UCSD-AML1 (cell line): ENCODE results near the gene GSTM5.
"Not testable (repeated sequence)": the region's sequence is repeated elsewhere in the genome, so short reads cannot be mapped to it uniquely, and the experiment has no call there.

Experiments
- DNase-seq: peaks from one replicate; lab custom pipeline; 2025; ENCODE audit not compliant: unreplicated experiment; lab: John Stamatoyannopoulos, UW

The GSTM5 gene

DNA sequence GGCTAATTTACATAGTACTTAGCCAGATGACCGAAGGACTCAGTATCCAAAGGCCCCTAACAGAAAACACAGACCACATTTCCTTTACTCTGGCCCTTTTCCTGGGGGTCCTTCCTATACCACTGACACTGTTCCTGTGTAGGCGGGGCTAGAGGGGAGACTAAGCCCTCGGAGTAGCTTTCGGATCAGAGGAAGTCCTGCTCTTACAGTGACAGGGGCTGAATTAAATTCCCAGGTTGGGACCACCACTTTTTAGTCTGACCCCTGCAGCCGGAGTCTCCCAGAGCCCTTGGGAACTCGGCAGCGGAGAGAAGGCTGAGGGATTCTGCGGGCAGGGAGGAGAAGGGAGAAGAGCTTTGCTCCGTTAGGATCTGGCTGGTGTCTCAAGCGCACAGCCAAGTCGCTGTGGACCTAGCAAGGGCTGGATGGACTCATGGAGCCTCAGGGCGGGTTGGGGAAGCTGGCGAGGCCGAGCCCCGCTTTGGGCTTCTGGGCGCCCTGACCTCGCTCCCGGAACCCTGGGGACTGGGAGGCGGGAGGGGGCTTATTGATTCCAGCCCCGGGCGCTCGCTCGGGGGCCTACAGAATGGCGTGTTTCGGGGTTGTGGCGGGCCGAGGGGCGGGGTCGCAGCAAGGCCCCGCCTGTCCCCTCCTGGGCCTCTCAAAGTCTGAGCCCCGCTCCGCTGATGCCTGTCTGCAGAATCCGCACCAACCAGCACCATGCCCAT, at the start of gene GSTM5:
Gene GSTM5 (plus strand): TSS at position 659 of the 728 bp plus-strand sequence. CDS start 62 bp downstream, at position 721.
- not testable (repeated sequence) for DNase-seq

DNA sequence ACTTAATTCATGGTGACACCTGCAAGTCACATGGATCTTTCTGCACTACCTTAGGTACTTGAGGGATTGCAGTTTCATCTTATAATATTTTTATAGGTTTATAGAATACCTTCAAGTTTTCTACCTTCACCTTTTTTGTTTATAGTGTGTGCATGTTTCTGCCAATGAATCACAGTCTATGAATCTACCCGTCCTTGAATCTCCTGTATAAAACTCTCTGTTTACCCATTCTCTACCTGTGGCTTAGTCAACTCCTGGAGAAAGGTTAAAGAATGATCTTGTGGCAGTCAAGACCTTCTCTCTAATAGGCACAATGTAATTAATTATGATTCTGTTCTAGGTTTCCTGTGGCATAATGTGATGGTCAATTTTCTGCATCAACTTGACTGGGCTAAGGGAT, 47.4 kb upstream of the GSTM5 start:
- no peak for DNase-seq

DNA sequence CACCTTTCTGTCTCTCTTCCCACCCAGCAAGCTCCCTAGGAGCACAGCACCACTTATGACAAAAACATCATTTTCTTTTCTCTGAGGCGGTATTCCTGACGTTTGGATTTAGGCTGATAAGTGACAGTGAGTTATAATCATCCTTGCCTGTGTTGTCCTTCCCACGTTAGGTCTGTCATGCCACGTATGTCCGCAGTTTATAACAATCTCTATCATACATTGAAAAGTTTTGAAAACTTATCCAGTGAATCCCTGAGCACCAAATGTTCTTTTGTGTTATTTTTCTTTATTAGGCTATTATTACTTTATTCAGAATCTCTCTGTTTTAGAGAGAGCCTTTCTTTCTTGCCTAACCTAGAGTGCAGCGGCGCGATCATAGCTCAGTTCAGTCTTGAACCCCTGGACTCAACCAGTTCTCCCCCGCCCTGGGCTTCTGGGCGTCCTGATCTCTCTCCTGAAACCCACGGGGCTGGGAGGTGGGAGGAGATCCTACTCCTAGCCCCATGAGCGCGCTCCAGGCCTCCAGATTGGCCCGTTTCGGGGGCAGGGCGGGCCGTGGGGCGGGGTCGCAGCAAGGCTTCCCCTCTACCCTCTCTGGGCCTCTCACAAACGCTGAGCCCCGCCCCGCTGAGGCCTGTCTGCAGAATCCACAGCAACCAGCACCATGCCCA, 44.5 kb upstream of the GSTM5 start, which contains the start of gene GSTM2:
Gene GSTM2 (plus strand): TSS at position 606 of the 671 bp plus-strand sequence. CDS start 59 bp downstream, at position 665.
- no peak for DNase-seq

DNA sequence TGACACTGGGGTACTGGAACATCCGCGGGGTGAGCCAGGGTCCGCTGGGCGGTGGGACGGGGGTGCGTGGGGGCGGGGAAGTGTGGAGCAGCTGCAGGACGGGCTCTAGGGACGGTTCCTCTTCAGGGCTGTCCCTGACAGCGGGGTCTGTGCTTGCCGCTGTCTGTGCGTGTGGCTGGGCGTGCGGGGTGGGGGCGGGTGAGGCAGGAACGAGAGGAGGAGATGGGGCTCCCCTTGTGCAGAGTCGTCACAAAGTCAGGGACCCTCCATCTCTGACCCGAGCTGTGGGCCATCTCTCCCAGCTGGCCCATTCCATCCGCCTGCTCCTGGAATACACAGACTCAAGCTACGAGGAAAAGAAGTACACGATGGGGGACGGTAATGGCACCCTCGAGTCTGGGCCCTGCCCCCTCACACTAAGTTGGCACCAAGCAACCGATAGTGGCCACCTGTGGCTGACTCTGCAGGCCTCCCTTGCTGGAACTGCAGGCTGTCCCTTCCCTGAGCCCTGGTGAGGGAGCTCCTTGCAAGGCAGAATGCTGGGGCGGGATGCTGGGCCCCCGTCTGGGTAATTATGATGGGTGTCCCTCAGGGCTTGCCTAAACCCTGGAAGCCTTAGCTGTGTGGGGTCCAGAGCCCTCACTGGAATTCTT, 43.8 kb upstream of the GSTM5 start:
- no peak for DNase-seq

DNA sequence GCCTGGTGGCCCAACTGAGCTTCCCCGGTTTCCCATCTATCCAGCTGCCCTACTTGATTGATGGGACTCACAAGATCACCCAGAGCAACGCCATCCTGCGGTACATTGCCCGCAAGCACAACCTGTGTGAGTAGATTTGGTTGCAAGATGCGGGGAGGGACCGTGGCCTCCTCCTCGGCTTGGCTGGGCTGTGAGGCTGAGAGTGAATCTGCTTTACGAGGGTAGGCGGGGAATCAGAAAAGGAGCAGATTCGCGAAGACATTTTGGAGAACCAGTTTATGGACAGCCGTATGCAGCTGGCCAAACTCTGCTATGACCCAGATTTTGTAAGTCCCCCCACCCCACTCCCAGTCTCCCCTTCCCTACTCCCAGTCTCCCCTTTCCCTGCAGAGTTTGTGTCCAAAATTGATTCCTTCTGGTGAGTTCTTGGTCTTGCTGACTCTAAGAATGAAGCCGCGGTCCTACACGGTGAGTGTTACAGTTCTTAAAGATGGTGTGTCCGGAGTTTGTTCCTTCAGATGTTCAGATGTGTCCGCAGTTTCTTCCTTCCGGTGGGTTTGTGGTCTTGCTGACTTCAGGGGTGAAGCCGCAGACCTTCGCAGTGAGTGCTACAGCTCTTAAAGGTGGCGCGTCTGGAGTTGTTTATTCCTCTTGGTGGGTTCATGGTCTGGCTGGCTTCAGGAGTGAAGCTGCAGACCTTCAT, 42.7 kb upstream of the GSTM5 start:
- DNase-seq: peak; percentile 70

DNA sequence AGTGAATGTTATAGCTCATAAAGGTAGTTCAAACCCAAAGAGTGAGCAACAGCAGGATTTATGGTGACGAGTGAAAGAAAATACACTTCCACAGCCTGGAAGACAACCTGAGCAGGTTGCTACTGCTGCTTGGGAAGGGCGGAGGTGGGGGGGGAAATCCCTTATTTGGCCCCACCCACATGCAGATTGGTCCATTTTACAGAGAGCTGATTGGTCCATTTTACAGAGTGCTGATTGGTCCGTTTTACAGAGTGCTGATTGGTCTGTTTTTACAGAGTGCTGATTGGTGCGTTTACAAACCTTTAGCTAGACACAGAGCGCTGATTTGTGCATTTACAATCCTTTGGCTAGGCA, 42.1 kb upstream of the GSTM5 start:
- not testable (repeated sequence) for DNase-seq

DNA sequence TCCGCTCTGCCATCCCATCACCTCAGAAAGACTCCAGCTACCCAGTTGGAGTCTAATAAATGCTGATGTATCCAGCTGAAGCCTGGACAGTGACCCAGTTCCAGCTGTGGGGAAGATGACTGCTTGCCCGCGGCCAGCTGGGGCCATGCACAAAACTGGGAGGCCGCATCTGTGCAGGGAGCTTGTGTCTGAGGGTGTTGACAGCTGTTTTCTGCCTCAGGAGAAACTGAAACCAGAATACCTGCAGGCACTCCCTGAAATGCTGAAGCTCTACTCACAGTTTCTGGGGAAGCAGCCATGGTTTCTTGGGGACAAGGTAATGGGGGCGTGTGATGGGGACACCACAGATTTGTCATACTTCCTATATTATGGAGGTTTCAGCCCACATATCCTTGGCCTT, 41.0 kb upstream of the GSTM5 start:
- DNase-seq: no peak

DNA sequence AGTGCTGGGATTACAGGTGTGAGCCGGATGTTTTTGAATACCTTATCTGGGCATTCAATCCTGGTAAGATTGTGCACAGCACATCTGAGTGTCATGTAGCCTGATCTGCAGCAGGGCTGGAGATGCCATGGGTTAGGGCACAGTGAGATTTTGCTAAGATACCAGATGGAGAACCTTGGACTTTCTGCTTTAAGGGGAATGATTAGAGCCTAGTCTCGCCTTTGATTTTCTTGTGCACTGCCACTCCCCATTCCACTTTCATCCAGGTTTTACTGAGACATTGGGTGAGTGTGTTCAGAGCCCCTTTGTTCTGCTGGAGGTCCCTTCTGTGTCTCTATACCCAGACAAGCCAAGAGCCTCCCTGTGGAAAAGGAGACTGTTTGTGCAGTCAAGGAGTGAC, 38.2 kb upstream of the GSTM5 start:
- not testable (repeated sequence) for DNase-seq

DNA sequence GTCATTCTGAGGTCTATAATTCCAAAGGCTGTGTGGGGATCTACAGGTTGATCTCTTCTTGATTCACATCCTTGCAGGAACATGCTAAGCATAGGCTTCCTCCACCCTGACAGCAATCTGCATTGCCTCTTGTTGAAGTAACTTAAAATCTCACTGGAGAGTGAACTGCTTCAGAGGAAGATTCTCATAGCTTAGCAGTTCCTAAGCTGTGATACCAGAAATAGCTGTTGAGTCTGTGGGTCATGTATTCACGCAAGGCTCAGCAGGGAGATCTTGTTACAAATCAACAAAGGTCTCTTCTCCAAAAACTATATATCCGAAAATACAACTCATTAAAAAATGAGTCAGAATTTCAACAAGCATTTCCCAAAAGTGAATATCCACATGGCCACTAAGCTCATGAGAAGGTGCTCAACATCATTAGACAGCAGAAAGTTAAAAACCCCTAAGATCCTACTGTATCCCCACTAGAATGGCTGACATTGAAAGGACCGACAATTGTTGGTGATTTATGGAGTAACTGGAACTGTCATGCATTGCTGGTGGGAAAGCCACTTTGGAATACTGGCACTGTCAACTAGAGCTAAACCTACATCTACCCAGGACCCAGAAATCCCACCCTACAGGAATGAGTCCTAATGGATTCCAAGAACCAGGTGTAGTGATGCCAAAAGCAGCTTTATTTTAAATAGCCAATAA, 35.2 kb upstream of the GSTM5 start:
- DNase-seq: not testable (repeated sequence)

DNA sequence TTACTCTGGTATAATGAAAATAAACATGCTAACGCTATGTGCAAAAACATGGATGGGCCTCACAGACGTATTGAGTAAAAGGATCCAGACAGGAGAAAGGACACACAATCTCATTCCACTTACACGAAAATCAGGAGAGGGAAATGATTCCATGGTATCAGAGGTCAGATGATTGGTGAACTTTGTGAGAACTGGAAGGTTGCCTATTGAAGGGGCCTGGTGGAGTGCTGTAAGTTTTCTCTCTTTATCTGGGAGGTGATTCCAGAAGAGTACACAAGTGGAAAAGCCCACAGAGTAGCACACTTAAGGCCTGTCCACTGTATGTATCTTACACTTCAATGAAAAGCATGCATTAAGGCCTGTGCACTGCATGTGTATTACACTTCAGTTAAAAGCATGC, 34.6 kb upstream of the GSTM5 start:
- no peak for DNase-seq

DNA sequence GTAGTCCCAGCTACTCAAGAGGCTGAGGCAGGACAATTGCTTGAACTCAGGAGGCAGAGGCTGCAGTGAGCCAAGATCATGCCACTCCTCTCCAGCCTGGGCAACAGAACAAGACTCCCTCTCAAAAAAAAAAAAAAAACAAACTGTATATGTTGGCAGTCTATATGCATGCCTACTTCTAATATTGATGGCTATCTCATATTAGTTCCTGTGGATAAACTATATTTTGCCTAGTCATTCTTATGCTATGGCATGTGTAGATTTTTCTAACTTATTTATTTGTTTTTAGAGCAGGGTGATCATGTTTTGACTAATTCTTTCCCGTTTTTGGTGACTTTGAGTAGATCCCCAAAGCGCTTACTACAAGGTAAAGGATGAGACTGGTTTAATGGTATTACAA, 33.4 kb upstream of the GSTM5 start:
- not testable (repeated sequence) for DNase-seq

DNA sequence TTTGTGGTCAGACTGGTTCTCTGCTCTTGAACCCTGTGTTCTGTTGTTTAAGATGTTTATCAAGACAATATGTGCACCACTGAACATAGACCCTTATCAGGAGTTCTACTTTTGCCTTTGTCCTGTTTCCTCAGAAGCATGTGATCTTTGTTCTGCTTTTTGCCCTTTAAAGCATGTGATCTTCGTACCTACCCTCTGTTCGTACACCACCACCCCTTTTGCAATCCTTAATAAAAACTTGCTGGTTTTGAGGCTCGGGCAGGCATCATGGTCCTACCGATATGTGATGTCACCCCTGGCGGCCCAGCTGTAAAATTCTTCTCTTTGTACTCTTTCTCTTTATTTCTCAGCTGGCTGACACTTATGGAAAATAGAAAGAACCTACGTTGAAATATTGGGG, 27.3 kb upstream of the GSTM5 start:
- DNase-seq: not testable (repeated sequence)

DNA sequence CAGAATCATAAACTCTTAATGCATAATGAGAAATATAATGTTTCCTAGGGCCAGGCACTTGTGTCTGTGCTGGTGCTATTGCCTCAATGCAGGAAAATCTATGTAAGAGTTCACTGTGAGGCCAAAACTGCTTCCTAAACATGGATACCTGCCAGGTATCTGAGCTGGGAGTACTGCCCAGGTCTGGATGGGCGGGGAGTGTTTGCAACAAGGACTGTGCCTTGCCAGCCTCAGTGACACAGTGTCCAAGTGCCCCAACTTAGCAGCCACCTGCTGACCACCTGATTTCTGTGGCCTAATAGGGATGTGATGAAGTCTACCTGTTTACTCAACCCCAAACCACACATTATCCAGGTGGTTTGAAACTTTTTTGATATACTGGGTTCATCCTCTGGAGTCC, 26.7 kb upstream of the GSTM5 start:
- DNase-seq: not testable (repeated sequence)

DNA sequence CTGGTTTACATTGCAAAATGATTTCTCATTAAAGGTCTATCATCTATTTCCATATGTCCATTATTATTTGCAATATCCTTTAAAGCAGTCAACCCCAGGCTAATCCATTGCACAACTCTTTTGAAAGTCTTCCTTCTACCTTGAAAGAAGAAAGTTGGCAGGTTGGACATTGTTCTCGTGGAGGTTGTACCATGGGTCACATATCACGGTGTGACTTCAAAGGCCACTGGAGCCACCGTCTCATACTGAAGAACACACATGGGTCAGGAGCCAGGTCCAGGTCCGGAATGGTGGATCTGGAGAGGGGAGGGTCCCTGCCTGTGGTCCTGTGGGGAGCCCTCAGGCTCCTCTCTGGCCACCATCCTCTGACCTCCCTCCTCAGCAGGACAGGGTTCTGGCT, 26.2 kb upstream of the GSTM5 start:
- not testable (repeated sequence) for DNase-seq

DNA sequence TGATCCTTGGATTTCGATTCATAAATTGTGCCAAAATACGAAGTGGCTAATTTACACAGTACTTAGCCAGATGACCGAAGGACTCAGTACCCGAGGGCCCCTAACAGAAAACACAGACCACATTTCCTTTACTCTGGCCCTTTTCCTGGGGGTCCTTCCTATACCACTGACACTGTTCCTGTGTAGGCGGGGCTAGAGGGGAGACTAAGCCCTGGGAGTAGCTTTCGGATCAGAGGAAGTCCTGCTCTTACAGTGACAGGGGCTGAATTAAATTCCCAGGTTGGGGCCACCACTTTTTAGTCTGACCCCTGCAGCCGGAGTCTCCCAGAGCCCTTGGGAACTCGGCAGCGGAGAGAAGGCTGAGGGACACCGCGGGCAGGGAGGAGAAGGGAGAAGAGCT, 24.9 kb upstream of the GSTM5 start:
- not testable (repeated sequence) for DNase-seq

DNA sequence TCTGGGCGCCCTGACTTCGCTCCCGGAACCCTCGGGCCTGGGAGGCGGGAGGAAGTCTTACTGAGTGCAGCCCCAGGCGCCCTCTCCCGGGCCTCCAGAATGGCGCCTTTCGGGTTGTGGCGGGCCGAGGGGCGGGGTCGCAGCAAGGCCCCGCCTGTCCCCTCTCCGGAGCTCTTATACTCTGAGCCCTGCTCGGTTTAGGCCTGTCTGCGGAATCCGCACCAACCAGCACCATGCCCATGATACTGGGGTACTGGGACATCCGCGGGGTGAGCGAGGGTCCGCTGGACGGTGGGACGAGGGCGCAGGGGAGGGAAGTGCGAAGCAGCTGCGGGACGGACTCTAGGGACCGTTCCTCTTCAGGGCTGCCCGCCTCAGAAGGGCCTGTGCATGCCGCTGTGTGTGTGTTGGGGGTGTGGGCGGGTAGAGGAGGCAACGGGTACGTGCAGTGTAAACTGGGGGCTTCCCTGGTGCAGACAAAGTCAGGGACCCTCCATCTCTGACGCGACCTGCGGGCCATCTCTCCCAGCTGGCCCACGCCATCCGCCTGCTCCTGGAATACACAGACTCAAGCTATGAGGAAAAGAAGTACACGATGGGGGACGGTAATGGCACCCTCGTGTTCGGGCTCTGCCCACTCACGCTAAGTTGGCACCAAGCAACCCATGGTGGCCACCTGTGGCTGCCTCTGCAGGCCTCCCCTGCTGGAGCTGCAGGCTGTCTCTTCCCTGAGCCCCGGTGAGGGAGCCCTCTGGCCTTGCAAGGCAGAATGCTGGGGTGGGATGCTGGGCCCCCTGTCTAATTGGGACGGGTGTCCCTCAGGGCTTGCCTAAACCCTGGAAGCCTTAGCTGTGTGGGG, 24.2 kb upstream of the GSTM5 start, which contains the start of gene GSTM1:
Gene GSTM1 (plus strand): TSS at position 177 of the 859 bp plus-strand sequence. CDS start 57 bp downstream, at position 234.
- DNase-seq: peak; percentile 90

DNA sequence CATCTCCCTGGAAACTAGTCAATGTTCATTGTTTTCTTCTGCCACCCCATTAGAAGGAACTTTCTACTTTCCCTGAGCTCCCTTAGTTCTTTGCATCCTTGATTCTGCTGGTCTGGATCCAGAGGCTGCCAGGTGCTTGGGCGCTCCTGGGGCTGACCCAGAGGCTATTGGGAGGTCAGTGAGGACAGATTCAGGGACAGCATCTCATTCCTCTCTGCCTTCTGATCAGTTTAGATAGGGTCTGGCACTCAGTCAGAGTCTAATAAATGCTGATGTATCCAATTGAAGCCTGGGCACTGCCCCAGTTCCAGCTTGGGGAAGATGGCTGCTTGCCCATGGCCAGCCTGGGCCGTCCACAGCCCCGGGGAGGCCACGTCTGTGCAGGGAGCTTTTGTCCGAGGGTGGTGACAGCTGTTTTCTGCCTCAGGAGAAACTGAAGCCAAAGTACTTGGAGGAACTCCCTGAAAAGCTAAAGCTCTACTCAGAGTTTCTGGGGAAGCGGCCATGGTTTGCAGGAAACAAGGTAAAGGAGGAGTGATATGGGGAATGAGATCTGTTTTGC, 22.1 kb upstream of the GSTM5 start:
- DNase-seq: no peak

DNA sequence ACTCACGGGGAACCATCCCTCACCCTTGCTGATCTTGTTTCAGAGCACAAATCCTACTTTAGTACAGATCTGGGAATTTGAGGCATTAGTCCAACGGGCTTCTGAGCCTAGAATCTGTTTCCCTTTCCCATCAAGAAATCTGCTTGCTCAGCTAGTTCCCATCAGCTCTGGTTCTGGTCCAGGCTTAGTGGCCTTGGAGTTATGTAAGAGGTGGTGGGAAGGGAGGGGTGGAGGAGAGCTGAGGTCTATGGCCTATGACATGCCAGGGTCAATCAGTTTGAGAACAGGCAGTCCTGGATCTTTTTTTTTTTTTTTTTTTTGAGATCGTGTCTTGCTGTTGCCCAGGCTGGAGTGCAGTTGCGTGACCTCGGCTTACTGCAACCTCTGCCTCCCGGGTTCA, 20.3 kb upstream of the GSTM5 start:
- DNase-seq: no peak

DNA sequence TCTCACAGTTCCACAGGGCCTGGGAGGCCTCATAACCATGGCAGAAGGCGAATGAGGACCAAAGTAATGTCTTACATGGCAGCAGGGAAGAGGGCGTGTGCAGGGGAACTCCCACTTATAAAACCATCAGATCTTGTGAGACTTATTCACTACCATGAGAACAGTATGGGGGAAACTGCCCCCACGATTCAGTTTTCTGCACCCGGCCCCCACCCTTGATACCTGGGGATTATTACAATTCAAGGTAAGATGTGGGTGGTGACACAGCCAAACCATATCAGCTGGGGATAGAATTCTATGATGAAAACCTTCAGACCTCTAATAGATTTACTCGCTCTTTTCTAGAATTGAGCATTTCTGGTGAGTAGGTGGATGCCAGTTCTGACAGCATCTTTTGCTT, 17.7 kb upstream of the GSTM5 start:
- not testable (repeated sequence) for DNase-seq
